Measurements from ENCODE around the gene COCH.

DNA sequence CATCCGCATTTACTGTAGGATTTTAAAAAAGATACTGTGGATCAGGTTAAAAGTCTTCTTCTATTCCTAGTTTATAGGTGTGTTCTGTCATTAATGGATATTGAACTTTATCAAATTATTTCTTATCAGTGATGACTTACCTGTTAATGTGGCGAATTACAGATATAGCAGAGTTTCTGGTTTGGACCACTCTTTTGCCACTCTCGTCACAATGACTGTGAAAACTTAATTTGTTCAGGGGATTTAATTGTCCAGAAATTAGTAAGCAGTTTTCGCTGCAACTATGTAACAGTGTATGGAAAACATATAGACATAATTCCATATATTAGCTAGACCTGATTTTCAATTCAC is 14.9 kb downstream of the COCH start:
- no peak for TF ChIP-seq CTCF (conservative IDR thresholded peaks at IDR 0.05; ENCODE audit: low read depth, low read length)
- no peak for TF ChIP-seq EZH2 (IDR thresholded peaks at IDR 0.05; ENCODE audit: borderline replicate concordance, low read depth, low read length, poor library complexity, severe bottlenecking)
